HG02763 (cell line): ENCODE measurements around the gene C6orf118.

Experiments used
- ATAC-seq: cut with Tn5 transposase; IDR thresholded peaks from one replicate; pipeline ENCODE4 v1.9.1; 2021; ENCODE audit warnings: mild to moderate bottlenecking, moderate library complexity; ENCODE audit not compliant: unreplicated experiment

The C6orf118 gene

GRCh38 chr6:165245287-165245686 lies 64.1 kb downstream of the C6orf118 start:
- no peak for ATAC-seq

DNA sequence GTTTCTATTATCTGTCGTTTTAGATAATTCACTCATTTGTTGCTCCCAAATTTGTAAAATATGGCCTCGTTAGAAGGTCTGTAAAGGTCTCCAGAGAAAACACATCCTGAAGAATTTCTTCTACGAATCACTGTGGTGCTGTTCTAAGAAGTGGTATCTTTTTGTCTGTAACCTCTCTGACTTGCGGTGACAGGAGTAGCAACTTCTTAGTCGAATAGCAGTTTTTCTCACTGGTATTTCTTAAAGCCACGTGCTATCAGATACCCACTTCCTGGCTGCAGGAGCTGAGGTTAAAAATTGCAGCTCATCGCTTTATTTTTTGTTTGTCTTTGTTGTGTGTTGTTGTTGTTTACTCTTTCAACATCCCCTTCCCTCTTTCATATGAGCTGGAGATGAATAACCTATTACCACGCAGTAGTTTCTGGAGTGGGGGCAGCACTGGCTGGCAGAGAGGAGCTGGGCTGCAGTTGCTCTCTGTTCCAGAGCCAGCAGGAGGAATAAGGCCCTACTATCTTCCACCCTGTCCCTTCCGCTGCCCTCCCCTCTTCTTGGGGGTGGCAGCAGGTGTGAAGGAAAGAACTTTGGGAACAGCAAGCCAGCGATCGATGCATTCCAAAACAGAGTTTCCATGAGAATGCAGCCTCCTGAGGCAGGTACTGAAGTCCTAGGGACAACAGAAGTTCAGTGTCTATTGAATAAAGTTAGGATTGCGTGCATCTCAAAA lies 64.7 kb downstream of the C6orf118 start:
- no peak for ATAC-seq

DNA sequence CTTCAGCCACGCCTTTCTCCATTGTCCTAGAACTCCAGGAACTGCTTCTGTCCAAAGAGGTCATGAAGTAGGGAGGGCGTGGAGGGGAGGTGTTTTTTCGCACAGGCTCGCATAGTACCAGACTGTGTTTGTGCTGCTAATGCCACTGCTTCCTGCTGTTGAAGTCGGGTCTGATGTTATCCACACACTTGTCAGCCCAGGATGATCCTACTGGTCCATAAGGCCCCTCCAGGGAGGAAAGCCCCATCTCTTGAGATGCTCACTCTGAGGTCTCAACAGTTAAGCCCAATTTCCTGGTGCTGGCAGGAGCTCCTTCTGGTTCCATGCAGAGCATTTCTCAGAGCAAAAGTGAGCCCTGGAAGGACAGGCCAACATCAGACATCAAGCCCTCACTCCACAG lies 65.6 kb downstream of the C6orf118 start:
- no peak for ATAC-seq

DNA sequence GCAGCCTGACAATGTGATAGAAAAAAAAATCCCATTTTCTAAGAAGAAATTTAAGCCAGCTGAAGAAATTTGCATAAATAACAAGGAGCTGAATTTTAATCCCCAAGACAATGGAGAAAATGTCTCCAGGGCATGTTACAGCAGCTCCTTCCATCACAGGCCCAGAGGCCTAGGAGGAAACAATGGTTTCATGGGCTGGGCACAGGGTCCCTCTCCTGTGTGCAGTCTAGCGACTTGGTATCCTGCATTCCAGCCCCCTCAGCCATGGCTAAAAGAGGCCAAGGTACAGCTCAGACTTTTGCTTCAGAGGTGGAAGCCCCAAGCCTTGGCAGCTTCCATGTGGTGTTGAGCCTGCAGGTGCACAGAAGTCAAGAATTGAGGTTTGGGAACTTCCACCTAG lies 73.1 kb downstream of the C6orf118 start:
- no peak for ATAC-seq

DNA sequence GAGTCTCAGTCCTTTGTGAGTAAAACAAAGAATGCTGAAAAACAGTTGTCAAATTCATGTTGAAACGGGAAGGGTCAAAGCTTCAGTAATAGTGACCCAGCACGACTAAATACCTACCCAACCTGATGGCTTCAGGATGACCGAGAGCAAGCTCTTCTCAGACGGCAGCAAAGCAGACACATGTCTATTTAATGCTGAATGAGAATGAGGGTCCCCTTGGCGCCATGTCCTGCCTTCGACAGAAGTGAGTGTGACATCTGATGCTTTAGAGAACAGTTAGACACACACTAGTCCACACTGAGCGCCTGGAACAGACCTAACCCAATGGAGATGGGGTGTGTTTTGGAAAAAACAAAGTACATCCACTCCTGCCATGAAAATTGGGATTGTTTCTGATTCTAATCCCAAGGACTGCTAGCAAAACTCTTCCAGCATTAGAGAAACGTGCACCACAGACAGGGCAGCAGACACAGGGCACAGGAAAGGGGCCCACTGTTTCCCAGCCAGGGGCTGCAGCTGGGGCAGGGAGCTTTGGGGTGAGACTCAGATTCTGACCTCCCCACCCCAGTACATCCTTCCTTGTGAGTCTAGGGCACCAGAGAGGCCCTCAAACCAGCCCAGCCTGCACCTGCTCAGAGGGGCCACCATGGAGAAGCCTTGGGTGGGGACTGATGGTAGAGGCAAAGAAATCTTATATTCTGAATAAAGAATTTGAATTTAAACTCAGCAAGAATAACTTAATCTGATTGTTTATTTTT lies 76.5 kb downstream of the C6orf118 start:
- no peak for ATAC-seq

DNA sequence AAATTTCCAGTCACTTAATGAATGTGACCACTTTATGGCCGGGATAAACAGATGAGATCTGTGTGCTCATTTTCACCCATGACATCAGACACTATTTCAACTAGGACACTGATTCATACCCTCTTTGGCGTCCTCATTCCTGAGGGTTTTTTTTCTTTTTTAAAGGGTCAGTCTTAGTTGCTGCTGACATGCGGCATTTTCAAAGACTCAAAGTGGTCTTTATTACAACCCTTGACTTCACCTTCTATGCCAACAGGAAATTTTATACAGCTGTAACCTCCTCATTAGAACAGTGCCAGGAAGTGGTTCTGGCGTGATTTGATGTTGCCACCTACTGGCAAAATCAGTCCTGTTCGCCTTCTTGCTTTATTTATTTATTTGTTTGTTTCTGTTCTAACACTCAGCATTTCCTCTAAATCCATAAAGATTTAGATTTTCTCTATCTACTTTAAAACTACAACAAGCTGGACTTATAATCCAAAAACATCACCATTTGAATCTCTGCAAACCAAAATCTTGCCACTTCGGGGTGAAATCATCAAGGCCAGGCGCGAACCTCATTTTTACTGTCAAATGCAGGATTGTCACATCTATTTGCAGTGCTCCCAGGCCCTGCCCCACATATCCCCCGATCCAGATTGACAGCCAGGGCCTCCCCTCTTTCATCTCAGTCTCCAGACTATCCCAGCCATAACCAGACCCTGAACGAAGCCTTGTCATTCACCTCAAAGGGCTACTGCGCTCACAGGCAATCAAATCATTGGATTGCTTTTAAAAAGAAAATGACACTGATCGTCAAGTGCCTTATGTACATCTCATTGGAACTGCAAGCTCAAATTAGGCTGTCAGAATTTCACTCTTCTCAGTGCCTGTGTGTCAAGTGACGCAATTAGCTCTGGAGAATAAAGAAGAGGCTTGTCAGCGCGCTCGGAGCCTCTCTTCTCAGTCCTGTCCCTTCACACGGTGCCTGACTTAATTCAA lies 77.5 kb downstream of the C6orf118 start:
- ATAC-seq = no peak

GRCh38 chr6:165231177-165231576 lies 78.2 kb downstream of the C6orf118 start:
- no peak for ATAC-seq
